Adrenal gland (tissue), 5 donors: ENCODE data around the gene TMEM72.

Source experiments
- POLR2A ChIP-seq, 2 donors: fragments of 450-650 bp; IDR thresholded peaks; one replicate each; pipeline ENCODE4 v1.6.1; 2017; ENCODE audit warnings: antibody characterized with exemption in 2 of 2, mild to moderate bottlenecking in 2 of 2, moderate library complexity in 1 of 2
- TF ChIP-seq, protein P1 (sequence below), 6 experiments: fragments of 450-650 bp in 4 of 6; fragments of 200-600 bp in 2 of 6; sonication (generic) in 1 of 6; IDR thresholded peaks; 1 replicate in 5 of 6; 2 replicates in 1 of 6; pipeline versions ENCODE4 v1.5.1 to v1.8.0; 2016 to 2021; ENCODE audit warnings: antibody characterized with exemption in 6 of 6, mild to moderate bottlenecking in 2 of 6, moderate library complexity in 1 of 6
- donor health status: DM: no; HTN: no; CAD: no.

DNA sequence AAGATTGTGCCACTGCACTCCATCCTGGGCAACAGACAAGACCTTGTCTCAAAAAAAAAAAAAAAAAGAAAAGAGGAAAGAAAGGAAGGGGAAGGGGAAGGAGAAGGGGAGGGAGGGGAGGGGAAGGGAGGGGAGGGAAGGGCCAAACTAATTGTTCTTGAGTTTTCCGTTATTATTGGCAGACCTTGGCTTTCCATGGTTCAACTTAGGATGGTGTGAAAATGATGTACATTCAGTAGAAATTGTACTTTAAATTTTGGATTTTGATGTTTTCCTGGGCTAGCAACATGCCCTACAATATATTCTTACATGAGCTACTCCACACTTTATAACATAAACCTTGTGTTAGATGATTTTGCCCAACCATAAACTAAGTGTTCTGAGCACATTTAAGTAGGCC is 1.2 kb upstream of the TMEM72 start:
- TF ChIP-seq, protein P1, sequence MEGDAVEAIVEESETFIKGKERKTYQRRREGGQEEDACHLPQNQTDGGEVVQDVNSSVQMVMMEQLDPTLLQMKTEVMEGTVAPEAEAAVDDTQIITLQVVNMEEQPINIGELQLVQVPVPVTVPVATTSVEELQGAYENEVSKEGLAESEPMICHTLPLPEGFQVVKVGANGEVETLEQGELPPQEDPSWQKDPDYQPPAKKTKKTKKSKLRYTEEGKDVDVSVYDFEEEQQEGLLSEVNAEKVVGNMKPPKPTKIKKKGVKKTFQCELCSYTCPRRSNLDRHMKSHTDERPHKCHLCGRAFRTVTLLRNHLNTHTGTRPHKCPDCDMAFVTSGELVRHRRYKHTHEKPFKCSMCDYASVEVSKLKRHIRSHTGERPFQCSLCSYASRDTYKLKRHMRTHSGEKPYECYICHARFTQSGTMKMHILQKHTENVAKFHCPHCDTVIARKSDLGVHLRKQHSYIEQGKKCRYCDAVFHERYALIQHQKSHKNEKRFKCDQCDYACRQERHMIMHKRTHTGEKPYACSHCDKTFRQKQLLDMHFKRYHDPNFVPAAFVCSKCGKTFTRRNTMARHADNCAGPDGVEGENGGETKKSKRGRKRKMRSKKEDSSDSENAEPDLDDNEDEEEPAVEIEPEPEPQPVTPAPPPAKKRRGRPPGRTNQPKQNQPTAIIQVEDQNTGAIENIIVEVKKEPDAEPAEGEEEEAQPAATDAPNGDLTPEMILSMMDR (IDR thresholded peaks at IDR 0.05) = no peak
- no peak for TF ChIP-seq POLR2A (IDR thresholded peaks at IDR 0.05)
